ENCODE results near the gene PAQR8. TPM values are rescaled to one million over a fixed set of nuclear protein-coding genes. Genes with fewer than 3 reads are reported as not detected.

Gene PAQR8
- total and polyA plus RNA-seq, 2 of the 13 experiments (the other 11 are each of a cell fraction or from before 2014, with no cell fraction given), result 37.7 to 50.7 TPM

- TF ChIP-seq KDM3A (CRISPR knock-in tag; IDR thresholded peaks at IDR 0.05; ENCODE audit: low read depth) (0 out of 2 replicates have a peak, but pooled peaks have one; percentile 25), TRAFD1 (CRISPR knock-in tag; IDR thresholded peaks at IDR 0.05; ENCODE audit: borderline replicate concordance) (no peak), SAP130 (CRISPR knock-in tag; IDR thresholded peaks at IDR 0.05; ENCODE audit: low read depth) (peak; percentile 69), REL (CRISPR knock-in tag; conservative IDR thresholded peaks at IDR 0.05) (no peak), ZNF776 (CRISPR knock-in tag; IDR thresholded peaks at IDR 0.05) (peak; percentile 12; the same call in 1 of the 2 replicates), ZNF790 (CRISPR knock-in tag; IDR thresholded peaks at IDR 0.05; ENCODE audit: borderline replicate concordance) (0 out of 2 replicates have a peak, but pooled peaks have one; percentile 20), MEF2D (CRISPR knock-in tag; IDR thresholded peaks at IDR 0.05) (no peak), MIXL1 (CRISPR knock-in tag; IDR thresholded peaks at IDR 0.05) (peak; percentile 22; the same call in 1 of the 2 replicates), ZNF101 (CRISPR knock-in tag; IDR thresholded peaks at IDR 0.05; ENCODE audit: borderline replicate concordance, low read depth) (0 out of 2 replicates have a peak, but pooled peaks have one; percentile 47), ZNF546 (CRISPR knock-in tag; conservative IDR thresholded peaks at IDR 0.05) (peak; percentile 83; the same call in 1 of the 2 replicates), KLF13 (CRISPR knock-in tag; IDR thresholded peaks at IDR 0.05) (no peak), SIN3A (IDR thresholded peaks at IDR 0.05; ENCODE audit: borderline replicate concordance, low read depth, low read length) (peak; percentile 36; the same call in 1 of the 2 replicates), ZNF558 (CRISPR knock-in tag; IDR thresholded peaks at IDR 0.05; ENCODE audit: borderline replicate concordance) (peak; percentile 96; the same call in 1 of the 2 replicates), ZNF510 (CRISPR knock-in tag; IDR thresholded peaks at IDR 0.05; ENCODE audit: low read depth) (peak; percentile 84; the same call in 1 of the 2 replicates), ZBTB37 (CRISPR knock-in tag; IDR thresholded peaks at IDR 0.05) (no peak), ZNF629 (CRISPR knock-in tag; conservative IDR thresholded peaks at IDR 0.05) (no peak), MYC (CRISPR knock-in tag; IDR thresholded peaks at IDR 0.05; ENCODE audit: borderline replicate concordance) (0 out of 2 replicates have a peak, but pooled peaks have one; percentile 24), YY1 (IDR thresholded peaks at IDR 0.05; ENCODE audit: insufficient read depth, insufficient replicate concordance, low read depth, low read length) (peak; percentile 65), E2F1 (CRISPR knock-in tag; IDR thresholded peaks at IDR 0.05) (0 out of 2 replicates have a peak, but pooled peaks have one; percentile 74), GTF3A (CRISPR knock-in tag; conservative IDR thresholded peaks at IDR 0.05) (0 out of 2 replicates have a peak, but pooled peaks have one; percentile 25), SOX5 (CRISPR knock-in tag; IDR thresholded peaks at IDR 0.05; ENCODE audit: borderline replicate concordance) (no peak), MXI1 (IDR thresholded peaks at IDR 0.05; ENCODE audit: borderline replicate concordance, low read depth, low read length) (peak; percentile 40; the same call in 1 of the 3 replicates), ZNF207 (IDR thresholded peaks at IDR 0.05; ENCODE audit: borderline replicate concordance) (no peak), EEA1 (CRISPR knock-in tag; IDR thresholded peaks at IDR 0.05; ENCODE audit: borderline replicate concordance) (peak; percentile 31; the same call in 1 of the 2 replicates)
- TF ChIP-seq, protein P1, sequence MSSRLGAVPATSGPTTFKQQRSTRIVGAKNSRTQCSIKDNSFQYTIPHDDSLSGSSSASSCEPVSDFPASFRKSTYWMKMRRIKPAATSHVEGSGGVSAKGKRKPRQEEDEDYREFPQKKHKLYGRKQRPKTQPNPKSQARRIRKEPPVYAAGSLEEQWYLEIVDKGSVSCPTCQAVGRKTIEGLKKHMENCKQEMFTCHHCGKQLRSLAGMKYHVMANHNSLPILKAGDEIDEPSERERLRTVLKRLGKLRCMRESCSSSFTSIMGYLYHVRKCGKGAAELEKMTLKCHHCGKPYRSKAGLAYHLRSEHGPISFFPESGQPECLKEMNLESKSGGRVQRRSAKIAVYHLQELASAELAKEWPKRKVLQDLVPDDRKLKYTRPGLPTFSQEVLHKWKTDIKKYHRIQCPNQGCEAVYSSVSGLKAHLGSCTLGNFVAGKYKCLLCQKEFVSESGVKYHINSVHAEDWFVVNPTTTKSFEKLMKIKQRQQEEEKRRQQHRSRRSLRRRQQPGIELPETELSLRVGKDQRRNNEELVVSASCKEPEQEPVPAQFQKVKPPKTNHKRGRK (CRISPR knock-in tag; IDR thresholded peaks at IDR 0.05), result no peak
Measured at GRCh38 chr6:52361945-52362442, at the start of gene PAQR8 (continued).
